Measurements from ENCODE around the gene ARHGAP24.
A peak's percentile ranks its signal among the peaks of the same experiment; 100 is the strongest.

GRCh38 chr4:86043755-86044592, 569.0 kb downstream of the ARHGAP24 start:
- TF ChIP-seq POLR2AphosphoS5 (IDR thresholded peaks at IDR 0.05; ENCODE audit: low read depth, low read length) (no peak), USF1 (IDR thresholded peaks at IDR 0.05; ENCODE audit: borderline replicate concordance, low read depth) (no peak), ELF1 (IDR thresholded peaks at IDR 0.05) (no peak), CTCF (IDR thresholded peaks at IDR 0.05) (peak; percentile 79), SIN3A (IDR thresholded peaks at IDR 0.05; ENCODE audit: borderline replicate concordance, low read depth, low read length) (no peak), RAD21 (IDR thresholded peaks at IDR 0.05; ENCODE audit: low read length) (peak; percentile 87), TEAD4 (IDR thresholded peaks at IDR 0.05; ENCODE audit: borderline replicate concordance, insufficient read depth) (0 out of 2 replicates have a peak, but pooled peaks have one; percentile 12), TAF1 (IDR thresholded peaks at IDR 0.05; ENCODE audit: borderline replicate concordance, low read depth, low read length) (no peak), USF2 (IDR thresholded peaks at IDR 0.05; ENCODE audit: borderline replicate concordance, low read depth, low read length) (no peak), MAX (IDR thresholded peaks at IDR 0.05; ENCODE audit: low read depth) (no peak), CHD2 (IDR thresholded peaks at IDR 0.05; ENCODE audit: low read length, partially characterized antibody) (no peak), PBX3 (IDR thresholded peaks at IDR 0.05) (no peak)

All from SK-N-SH (cell line).